H9 (cell line): ENCODE measurements around the gene DSCAM. TPM values are rescaled to one million over a fixed set of nuclear protein-coding genes. Genes with fewer than 3 reads are reported as not detected.

Experiments
- DNase-seq: peaks from one replicate; pipeline ENCODE4 v3.0.0-alpha.2; 2017
- H2AFZ ChIP-seq: one replicate; pipeline ENCODE4 v1.6.1; 2013; ENCODE audit warnings: mild to moderate bottlenecking, low read length, control low read depth, moderate library complexity
- H2AK5ac ChIP-seq: 2 replicates; pipeline ENCODE4 v1.6.1; 2013; ENCODE audit warnings: low read length, control low read depth, mixed read lengths; ENCODE audit not compliant: insufficient read length
- H2BK120ac ChIP-seq: one replicate; pipeline ENCODE4 v1.6.1; 2013; ENCODE audit warnings: low read depth, mild to moderate bottlenecking, low read length, control low read depth, inconsistent platforms; ENCODE audit not compliant: poor library complexity, severe bottlenecking
- H2BK12ac ChIP-seq: 2 replicates; pipeline ENCODE4 v1.6.1; 2013; ENCODE audit warnings: low read length, control low read depth, mixed read lengths, low read depth; ENCODE audit not compliant: insufficient read length
- H2BK15ac ChIP-seq: 2 replicates; pipeline ENCODE4 v1.6.1; 2013; ENCODE audit warnings: low read depth, low read length, control low read depth
- H2BK20ac ChIP-seq: one replicate; pipeline ENCODE4 v1.6.1; 2013; ENCODE audit warnings: low read depth, mild to moderate bottlenecking, low read length, control low read depth, inconsistent platforms; ENCODE audit not compliant: poor library complexity, severe bottlenecking
- H2BK5ac ChIP-seq: 2 replicates; pipeline ENCODE4 v1.6.1; 2013; ENCODE audit warnings: low read length, control low read depth, mixed read lengths; ENCODE audit not compliant: insufficient read length
- H3K14ac ChIP-seq: 2 replicates; pipeline ENCODE4 v1.6.1; 2013; ENCODE audit warnings: low read length, control low read depth; ENCODE audit not compliant: insufficient read depth
- H3K18ac ChIP-seq: 2 replicates; pipeline ENCODE4 v1.6.1; 2013; ENCODE audit warnings: low read depth, mild to moderate bottlenecking, mixed read lengths, low read length, control low read depth; ENCODE audit not compliant: insufficient read length
- H3K23ac ChIP-seq: 2 replicates; pipeline ENCODE4 v1.6.1; 2013; ENCODE audit warnings: low read length, control low read depth, mixed read lengths, low read depth; ENCODE audit not compliant: insufficient read length
- H3K23me2 ChIP-seq: 2 replicates; pipeline ENCODE4 v1.6.1; 2013; ENCODE audit warnings: low read depth, mild to moderate bottlenecking, mixed read lengths, low read length, control low read depth; ENCODE audit not compliant: insufficient read length, poor library complexity, severe bottlenecking
- H3K27ac ChIP-seq: 2 replicates; pipeline ENCODE4 v1.5.1; 2013; ENCODE audit warnings: low read length, control low read depth, mixed read lengths, low read depth; ENCODE audit not compliant: insufficient read length
- H3K27me3 ChIP-seq: 2 replicates; pipeline ENCODE4 v1.6.1; 2013; ENCODE audit warnings: low read length, control low read depth, inconsistent platforms; ENCODE audit not compliant: insufficient read depth
- H3K4ac ChIP-seq: 2 replicates; pipeline ENCODE4 v1.6.1; 2013; ENCODE audit warnings: low read depth, mild to moderate bottlenecking, control low read depth, inconsistent platforms, low read length, moderate library complexity
- H3K4me1 ChIP-seq: 2 replicates; pipeline ENCODE4 v1.6.1; 2013; ENCODE audit warnings: low read length, control low read depth, inconsistent platforms; ENCODE audit not compliant: insufficient read depth
- H3K4me2 ChIP-seq: 2 replicates; pipeline ENCODE4 v1.6.1; 2013; ENCODE audit warnings: low read length, control low read depth, mixed read lengths; ENCODE audit not compliant: insufficient read length, insufficient read depth
- H3K56ac ChIP-seq: 2 replicates; pipeline ENCODE4 v1.6.1; 2013; ENCODE audit warnings: low read depth, mild to moderate bottlenecking, mixed read lengths, low read length, control low read depth; ENCODE audit not compliant: insufficient read length
- H3K79me1 ChIP-seq: 2 replicates; pipeline ENCODE4 v1.6.1; 2013; ENCODE audit warnings: low read depth, mild to moderate bottlenecking, moderate library complexity, low read length, control low read depth, inconsistent platforms; ENCODE audit not compliant: insufficient read depth, poor library complexity, severe bottlenecking
- H3K79me2 ChIP-seq: 2 replicates; pipeline ENCODE4 v1.6.1; 2013; ENCODE audit warnings: low read length, control low read depth, inconsistent platforms; ENCODE audit not compliant: insufficient read depth
- H3K9ac ChIP-seq: 2 replicates; pipeline ENCODE4 v1.6.1; 2013; ENCODE audit warnings: low read length, control low read depth, mixed read lengths; ENCODE audit not compliant: insufficient read length; ENCODE audit errors: extremely low read depth
- H3K9me3 ChIP-seq: one replicate; pipeline ENCODE4 v1.6.1; 2013; ENCODE audit warnings: low read depth, low read length, inconsistent platforms; ENCODE audit not compliant: control insufficient read depth
- H3T11ph ChIP-seq: one replicate; pipeline ENCODE4 v1.6.1; 2013; ENCODE audit warnings: mild to moderate bottlenecking, low read length, control low read depth, inconsistent platforms
- H4K20me1 ChIP-seq: one replicate; pipeline ENCODE4 v1.6.1; 2013; ENCODE audit not compliant: control insufficient read depth, insufficient read length, insufficient read depth
- H4K5ac ChIP-seq: 2 replicates; pipeline ENCODE4 v1.6.1; 2013; ENCODE audit warnings: low read depth, mild to moderate bottlenecking, mixed read lengths, low read length, control low read depth; ENCODE audit not compliant: insufficient read length
- H4K8ac ChIP-seq: replicated peaks from 2 replicates; pipeline ENCODE4 v1.6.1; 2013; ENCODE audit warnings: low read length, control low read depth, mixed read lengths, low read depth; ENCODE audit not compliant: insufficient read length
- H4K91ac ChIP-seq: 2 replicates; pipeline ENCODE4 v1.6.1; 2013; ENCODE audit warnings: low read depth, mild to moderate bottlenecking, moderate library complexity, mixed read lengths, low read length, control low read depth; ENCODE audit not compliant: insufficient read length
- H3K27ac Mint-ChIP-seq, 3 experiments: 2 replicates in 2 of 3; 3 replicates in 1 of 3; pipeline ENCODE4 v1.8.0; 2020 to 2021; ENCODE audit warnings: mixed read lengths in 3 of 3, mild to moderate bottlenecking in 1 of 3, moderate library complexity in 1 of 3
- H3K27me3 Mint-ChIP-seq: 2 replicates; pipeline ENCODE4 v1.8.0; 2021; ENCODE audit warnings: low read depth, mild to moderate bottlenecking, moderate library complexity, mixed read lengths
- H3K36me3 Mint-ChIP-seq, 3 experiments: 2 replicates in 2 of 3; 3 replicates in 1 of 3; pipeline ENCODE4 v1.8.0; 2020 to 2021; ENCODE audit warnings: low read depth in 3 of 3, mixed read lengths in 3 of 3; ENCODE audit not compliant: insufficient read depth in 1 of 3
- H3K4me1 Mint-ChIP-seq, 2 experiments: 2 replicates each; pipeline ENCODE4 v1.8.0; 2020; ENCODE audit warnings: mixed read lengths in 2 of 2
- H3K4me3 Mint-ChIP-seq, 2 experiments: 2 replicates in 1 of 2; 3 replicates in 1 of 2; pipeline ENCODE4 v1.8.0; 2020 to 2021; ENCODE audit warnings: mild to moderate bottlenecking in 2 of 2, mixed read lengths in 2 of 2, moderate library complexity in 1 of 2
- H3K9me3 Mint-ChIP-seq, 2 experiments: 2 replicates in 1 of 2; 3 replicates in 1 of 2; pipeline ENCODE4 v1.8.0; 2020; ENCODE audit warnings: mild to moderate bottlenecking in 2 of 2, mixed read lengths in 2 of 2, moderate library complexity in 1 of 2
- CTCF ChIP-seq: fragments of 200-600 bp; sonication (generic); conservative IDR thresholded peaks from 3 replicates; pipeline ENCODE4 v1.8.0; 2021; ENCODE audit warnings: antibody characterized with exemption, mild to moderate bottlenecking
- WGBS: extraction: QIAGEN DNeasy Blood & Tissue Kit; methylation state at CpG from one replicate; pipeline ENCODE4 v1.1.7; 2013; ENCODE audit warnings: missing lambda C conversion rate, low lambda C conversion rate, mixed read lengths; ENCODE audit not compliant: insufficient read length; ENCODE audit errors: extremely low coverage; 5-methylcytosine and 5-hydroxymethylcytosine counted together
- total RNA-seq: library from RNA; stranded (reverse); gene quantifications from 2 replicates; pipeline ENCODE4 v1.2.1, GENCODE V29; 2021

Gene DSCAM
- total RNA-seq, 1 experiment from 2014 or later = 0.17 TPM

GRCh38 chr21:40796464-40796863, 50.5 kb downstream of the DSCAM start:
- no peaks in the 10 kb centered on the region for H3K27me3 ChIP-seq
- no peak for TF ChIP-seq CTCF
- no peak overlapping the region for H2BK5ac ChIP-seq
- no peak overlapping the region for H3K23ac ChIP-seq
- Mint-ChIP-seq H3K27me3 (no peaks in the 10 kb centered on the region), H3K4me3 (no peak overlapping the region), H3K9me3 (peaks cover 29 to 33% of the 10 kb centered on the region in 2 experiments), H3K36me3 (peaks cover 5 to 25% (median 6%) of the 10 kb centered on the region in 3 experiments), H3K27ac (no peak overlapping the region), H3K4me1 (no peaks in the 10 kb centered on the region)
- peaks cover 14% of the 10 kb centered on the region for H3K9me3 ChIP-seq
- H4K5ac ChIP-seq = no peak overlapping the region
- H4K91ac ChIP-seq = no peak overlapping the region
- H3K79me2 ChIP-seq = no peaks in the 10 kb centered on the region
- no peak overlapping the region for H3K4me2 ChIP-seq
- no peak overlapping the region for H3K9ac ChIP-seq
- WGBS = no CpG with 5 or more reads among the region's 1 CpG
- H3K79me1 ChIP-seq = no peaks in the 10 kb centered on the region
- no peaks in the 10 kb centered on the region for H4K20me1 ChIP-seq
- H4K8ac ChIP-seq = no peak overlapping the region
- H3K14ac ChIP-seq = no peak overlapping the region
- H2BK20ac ChIP-seq = no peak overlapping the region
- H2BK12ac ChIP-seq = no peak overlapping the region
- no peak overlapping the region for H2BK15ac ChIP-seq
- H3K56ac ChIP-seq = no peak overlapping the region
- H3K23me2 ChIP-seq = no peaks in the 10 kb centered on the region
- H2AFZ ChIP-seq = no peak overlapping the region
- H3K4ac ChIP-seq = no peak overlapping the region
- no peak overlapping the region for H3T11ph ChIP-seq
- no peak for DNase-seq
- H3K4me1 ChIP-seq = no peaks in the 10 kb centered on the region
- H3K27ac ChIP-seq = no peak overlapping the region
- no peak overlapping the region for H2AK5ac ChIP-seq
- no peak overlapping the region for H3K18ac ChIP-seq
- no peak overlapping the region for H2BK120ac ChIP-seq
